ENCODE data around the gene C2orf68. TPM values are rescaled to one million over a fixed set of nuclear protein-coding genes. Genes with fewer than 3 reads are reported as not detected.

The C2orf68 gene
- total and polyA plus RNA-seq, 2 donors (not counting 1 experiment from before 2014, with no cell fraction given) = 15.4 to 26.1 TPM

DNA sequence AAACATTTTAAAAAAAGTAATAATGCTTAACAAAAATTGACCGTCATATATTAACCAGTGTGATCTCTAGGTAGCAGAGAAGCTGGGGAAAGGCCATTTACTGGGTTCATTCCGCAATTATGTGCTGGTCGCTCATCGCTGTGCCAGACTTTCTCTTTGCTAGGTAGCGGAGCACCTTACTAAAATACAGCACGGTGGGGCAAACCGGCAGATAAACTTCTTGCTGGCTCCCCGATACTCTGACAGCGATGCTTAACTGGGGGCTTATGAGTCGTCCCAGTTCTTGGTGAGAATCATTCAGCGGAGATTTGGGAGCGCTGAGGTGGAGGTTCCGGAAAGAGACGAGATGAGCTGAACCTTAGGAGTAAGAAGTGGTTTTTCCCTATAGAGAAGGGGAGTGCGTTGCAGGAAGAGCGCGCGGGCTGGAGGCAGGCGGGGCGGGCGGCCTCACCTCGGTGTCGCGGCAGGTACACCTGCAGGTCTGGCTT is 605 bp downstream of the C2orf68 start:
- Histone ChIP-seq H3K4me3 (replicated peaks in 1 of 4; ENCODE audit: control extremely low read depth in 1 of 4, insufficient read depth in 1 of 4, low read depth in 3 of 4, low read length in 4 of 4) (peak overlapping the region; percentile 74 to 92 (median 82)), H3K79me2 (ENCODE audit: control insufficient read depth, insufficient read depth, low read length) (peaks cover 11% of the 10 kb centered on the region)

DNA sequence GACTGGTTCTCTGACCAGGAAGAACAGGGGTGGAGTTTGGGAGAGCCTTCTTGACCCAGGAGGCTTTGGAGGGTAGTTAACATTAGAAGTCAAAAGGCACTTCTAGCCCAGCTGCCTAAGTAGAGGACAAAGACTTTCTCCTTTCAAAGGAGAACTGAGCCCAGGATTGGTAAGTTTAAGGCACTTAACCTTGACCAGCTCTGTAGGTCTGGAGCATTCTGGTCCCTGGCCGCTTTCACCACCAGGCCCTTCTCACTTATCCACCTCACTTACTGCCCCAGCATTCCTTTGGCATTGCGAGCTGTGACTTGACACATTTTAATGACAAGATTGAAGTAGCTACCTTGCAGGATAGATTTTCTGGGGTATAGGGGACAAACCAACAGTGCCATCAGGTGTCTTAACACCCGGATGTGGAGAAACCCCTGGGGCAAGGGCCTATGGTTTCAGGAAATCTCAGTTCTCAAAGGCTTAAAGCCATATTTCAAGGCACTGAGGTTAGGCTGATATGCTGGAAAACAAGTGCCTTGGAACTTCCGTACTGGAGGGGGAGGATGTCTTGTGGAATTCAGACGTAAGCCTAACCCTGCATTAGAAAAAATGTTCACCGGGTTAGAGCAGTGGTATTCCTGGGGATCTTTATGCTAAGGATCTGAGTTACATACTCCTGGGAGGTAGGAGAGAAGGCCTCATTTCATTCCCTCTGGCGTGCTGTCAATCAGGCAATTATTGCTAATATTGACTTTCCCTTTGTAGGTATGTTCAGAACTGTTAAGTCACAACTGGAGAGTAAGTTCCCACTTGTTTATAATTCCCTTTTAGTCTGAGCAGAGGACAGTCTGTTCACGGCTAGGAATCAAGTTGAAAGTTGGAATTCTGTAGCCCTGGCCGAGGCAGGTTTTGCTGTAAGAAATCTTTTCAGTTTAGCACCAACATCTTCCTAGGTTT is 4.3 kb downstream of the C2orf68 start:
- no peak overlapping the region for H3K4me2 ChIP-seq (ENCODE audit: extremely low read depth, insufficient read depth, low read length)
- H3K9me3 ChIP-seq (ENCODE audit: control insufficient read depth, insufficient read depth, low read depth, low read length) = no peaks in the 10 kb centered on the region
- H3K4me3 ChIP-seq (replicated peaks in 1 of 4; ENCODE audit: control extremely low read depth in 1 of 4, insufficient read depth in 1 of 4, low read depth in 3 of 4, low read length in 4 of 4) = no peak overlapping the region
- H3K9ac ChIP-seq (ENCODE audit: insufficient read depth, low read length) = no peak overlapping the region
- peaks cover 9% of the 10 kb centered on the region for H3K36me3 ChIP-seq (ENCODE audit: control insufficient read depth, insufficient read depth, low read length)
- no peaks in the 10 kb centered on the region for H3K27me3 ChIP-seq (ENCODE audit: control insufficient read depth, insufficient read depth, low read length)
- TF ChIP-seq, protein P1, sequence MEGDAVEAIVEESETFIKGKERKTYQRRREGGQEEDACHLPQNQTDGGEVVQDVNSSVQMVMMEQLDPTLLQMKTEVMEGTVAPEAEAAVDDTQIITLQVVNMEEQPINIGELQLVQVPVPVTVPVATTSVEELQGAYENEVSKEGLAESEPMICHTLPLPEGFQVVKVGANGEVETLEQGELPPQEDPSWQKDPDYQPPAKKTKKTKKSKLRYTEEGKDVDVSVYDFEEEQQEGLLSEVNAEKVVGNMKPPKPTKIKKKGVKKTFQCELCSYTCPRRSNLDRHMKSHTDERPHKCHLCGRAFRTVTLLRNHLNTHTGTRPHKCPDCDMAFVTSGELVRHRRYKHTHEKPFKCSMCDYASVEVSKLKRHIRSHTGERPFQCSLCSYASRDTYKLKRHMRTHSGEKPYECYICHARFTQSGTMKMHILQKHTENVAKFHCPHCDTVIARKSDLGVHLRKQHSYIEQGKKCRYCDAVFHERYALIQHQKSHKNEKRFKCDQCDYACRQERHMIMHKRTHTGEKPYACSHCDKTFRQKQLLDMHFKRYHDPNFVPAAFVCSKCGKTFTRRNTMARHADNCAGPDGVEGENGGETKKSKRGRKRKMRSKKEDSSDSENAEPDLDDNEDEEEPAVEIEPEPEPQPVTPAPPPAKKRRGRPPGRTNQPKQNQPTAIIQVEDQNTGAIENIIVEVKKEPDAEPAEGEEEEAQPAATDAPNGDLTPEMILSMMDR (conservative IDR thresholded peaks at IDR 0.05 in 1 of 2, IDR thresholded peaks at IDR 0.05 in 1 of 2; ENCODE audit: low read depth in 1 of 2, low read length in 2 of 2) = no peak
- TF ChIP-seq EZH2 (IDR thresholded peaks at IDR 0.05; ENCODE audit: low read length, missing control alignments) = no peak
- H2AFZ ChIP-seq (ENCODE audit: low read length) = no peak overlapping the region
- peaks cover 15% of the 10 kb centered on the region for H3K79me2 ChIP-seq (ENCODE audit: control insufficient read depth, insufficient read depth, low read length)
- H3K27ac ChIP-seq (ENCODE audit: insufficient read depth, low read length) = no peak overlapping the region
- H4K20me1 ChIP-seq (ENCODE audit: control insufficient read depth, extremely low read depth, insufficient read depth, low read length) = no peaks in the 10 kb centered on the region
- DNase-seq (ENCODE audit: low read depth in 2 of 2) = no peak
- peaks cover 31% of the 10 kb centered on the region for H3K4me1 ChIP-seq (ENCODE audit: control insufficient read depth, extremely low read depth, insufficient read depth, low read length)

More for the DNA sequence above, 605 bp downstream of the C2orf68 start:
- peak overlapping the region; percentile 75 for H3K27ac ChIP-seq (ENCODE audit: insufficient read depth, low read length)
- TF ChIP-seq, protein P1 (conservative IDR thresholded peaks at IDR 0.05 in 1 of 2, IDR thresholded peaks at IDR 0.05 in 1 of 2; ENCODE audit: low read depth in 1 of 2, low read length in 2 of 2) = no peak
- no peak for TF ChIP-seq EZH2 (IDR thresholded peaks at IDR 0.05; ENCODE audit: low read length, missing control alignments)
- DNase-seq (ENCODE audit: low read depth in 2 of 2) = no peak
- H3K4me1 ChIP-seq (ENCODE audit: control insufficient read depth, extremely low read depth, insufficient read depth, low read length) = peaks cover 12% of the 10 kb centered on the region
- no peaks in the 10 kb centered on the region for H3K27me3 ChIP-seq (ENCODE audit: control insufficient read depth, insufficient read depth, low read length)
- peaks cover 9% of the 10 kb centered on the region for H3K36me3 ChIP-seq (ENCODE audit: control insufficient read depth, insufficient read depth, low read length)
- peak overlapping the region; percentile 62 for H2AFZ ChIP-seq (ENCODE audit: low read length)
- H4K20me1 ChIP-seq (ENCODE audit: control insufficient read depth, extremely low read depth, insufficient read depth, low read length) = no peaks in the 10 kb centered on the region
- peak overlapping the region; percentile 73 for H3K9ac ChIP-seq (ENCODE audit: insufficient read depth, low read length)
- H3K9me3 ChIP-seq (ENCODE audit: control insufficient read depth, insufficient read depth, low read depth, low read length) = no peaks in the 10 kb centered on the region
- H3K4me2 ChIP-seq (ENCODE audit: extremely low read depth, insufficient read depth, low read length) = peak overlapping the region; percentile 96

- Histone ChIP-seq H2AFZ (ENCODE audit: low read length) (no peak overlapping the region), H3K4me1 (ENCODE audit: control insufficient read depth, extremely low read depth, insufficient read depth, low read length) (peaks cover 30% of the 10 kb centered on the region), H3K9ac (ENCODE audit: insufficient read depth, low read length) (peak overlapping the region; percentile 4), H3K4me3 (replicated peaks in 1 of 4; ENCODE audit: control extremely low read depth in 1 of 4, insufficient read depth in 1 of 4, low read depth in 3 of 4, low read length in 4 of 4) (peak overlapping the region in 3 of 4 experiments; percentile 12 to 22 (median 15)), H3K27ac (ENCODE audit: insufficient read depth, low read length) (peak overlapping the region; percentile 86), H3K9me3 (ENCODE audit: control insufficient read depth, insufficient read depth, low read depth, low read length) (no peaks in the 10 kb centered on the region), H3K79me2 (ENCODE audit: control insufficient read depth, insufficient read depth, low read length) (peaks cover 9% of the 10 kb centered on the region), H3K4me2 (ENCODE audit: extremely low read depth, insufficient read depth, low read length) (peak overlapping the region; percentile 59), H4K20me1 (ENCODE audit: control insufficient read depth, extremely low read depth, insufficient read depth, low read length) (no peaks in the 10 kb centered on the region), H3K36me3 (ENCODE audit: control insufficient read depth, insufficient read depth, low read length) (peaks cover 9% of the 10 kb centered on the region), H3K27me3 (ENCODE audit: control insufficient read depth, insufficient read depth, low read length) (no peaks in the 10 kb centered on the region)
- TF ChIP-seq, protein P1 (conservative IDR thresholded peaks at IDR 0.05 in 1 of 2, IDR thresholded peaks at IDR 0.05 in 1 of 2; ENCODE audit: low read depth in 1 of 2, low read length in 2 of 2) = no peak
- TF ChIP-seq EZH2 (IDR thresholded peaks at IDR 0.05; ENCODE audit: low read length, missing control alignments) = no peak
- DNase-seq (ENCODE audit: low read depth in 2 of 2) = no peak
These were observed 5.8 kb downstream of the C2orf68 start for GRCh38 chr2:85606116-85606455.
